ENCODE results near the gene FHL2.

The FHL2 gene

GRCh38 chr2:105416156-105416555 is 17.3 kb upstream of the FHL2 start:
- no peak overlapping the region for H3K27ac ChIP-seq
- TF ChIP-seq, protein P1, sequence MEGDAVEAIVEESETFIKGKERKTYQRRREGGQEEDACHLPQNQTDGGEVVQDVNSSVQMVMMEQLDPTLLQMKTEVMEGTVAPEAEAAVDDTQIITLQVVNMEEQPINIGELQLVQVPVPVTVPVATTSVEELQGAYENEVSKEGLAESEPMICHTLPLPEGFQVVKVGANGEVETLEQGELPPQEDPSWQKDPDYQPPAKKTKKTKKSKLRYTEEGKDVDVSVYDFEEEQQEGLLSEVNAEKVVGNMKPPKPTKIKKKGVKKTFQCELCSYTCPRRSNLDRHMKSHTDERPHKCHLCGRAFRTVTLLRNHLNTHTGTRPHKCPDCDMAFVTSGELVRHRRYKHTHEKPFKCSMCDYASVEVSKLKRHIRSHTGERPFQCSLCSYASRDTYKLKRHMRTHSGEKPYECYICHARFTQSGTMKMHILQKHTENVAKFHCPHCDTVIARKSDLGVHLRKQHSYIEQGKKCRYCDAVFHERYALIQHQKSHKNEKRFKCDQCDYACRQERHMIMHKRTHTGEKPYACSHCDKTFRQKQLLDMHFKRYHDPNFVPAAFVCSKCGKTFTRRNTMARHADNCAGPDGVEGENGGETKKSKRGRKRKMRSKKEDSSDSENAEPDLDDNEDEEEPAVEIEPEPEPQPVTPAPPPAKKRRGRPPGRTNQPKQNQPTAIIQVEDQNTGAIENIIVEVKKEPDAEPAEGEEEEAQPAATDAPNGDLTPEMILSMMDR (conservative IDR thresholded peaks at IDR 0.05; ENCODE audit: low read depth), result no peak
- POLR2A ChIA-PET (ENCODE audit: low non-redundant PET), result no interaction called here
- CTCF ChIA-PET, result interaction anchor here (0.7 kb wide), 1 partner anchor 76 kb away, joined by 3 read pairs; no protein-coding TSS in a partner anchor
- DNase-seq (ENCODE audit: low spot score), result no peak

DNA sequence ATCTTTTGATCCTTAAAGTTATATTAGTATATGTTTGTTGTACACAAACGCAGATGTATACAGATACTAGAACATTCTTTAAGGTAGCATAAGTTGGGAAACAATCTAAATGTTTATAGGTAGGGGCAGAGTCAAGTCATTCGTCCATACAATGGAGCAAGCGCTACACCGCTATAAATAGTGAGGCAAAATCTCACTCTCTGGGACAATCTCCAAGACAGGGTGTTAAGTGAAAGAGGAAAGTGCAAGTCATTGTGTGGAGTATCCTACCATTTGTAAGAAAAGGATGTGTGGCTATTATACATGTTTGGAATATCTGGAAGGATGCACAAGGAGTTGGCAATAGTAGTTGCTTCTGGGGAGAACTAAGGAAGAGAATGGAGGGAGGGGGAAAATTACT is 16.2 kb upstream of the FHL2 start:
- CTCF ChIA-PET, result interaction anchor here (0.7 kb wide), 1 partner anchor 38 kb away, joined by 4 read pairs; no protein-coding TSS in a partner anchor
- TF ChIP-seq, protein P1 (conservative IDR thresholded peaks at IDR 0.05; ENCODE audit: low read depth), result no peak
- POLR2A ChIA-PET (ENCODE audit: low non-redundant PET), result no interaction called here
- no peak for DNase-seq (ENCODE audit: low spot score)
- no peak overlapping the region for H3K27ac ChIP-seq

GRCh38 chr2:105413206-105413605 is 14.4 kb upstream of the FHL2 start:
- ChIA-PET CTCF (interaction anchor here (1.7 kb wide), 1 partner anchor 9 kb away, joined by 3 read pairs; no protein-coding TSS in a partner anchor), POLR2A (ENCODE audit: low non-redundant PET) (no interaction called here)
- TF ChIP-seq, protein P1 (conservative IDR thresholded peaks at IDR 0.05; ENCODE audit: low read depth), result no peak
- no peak for DNase-seq (ENCODE audit: low spot score)
- H3K27ac ChIP-seq, result no peak overlapping the region

DNA sequence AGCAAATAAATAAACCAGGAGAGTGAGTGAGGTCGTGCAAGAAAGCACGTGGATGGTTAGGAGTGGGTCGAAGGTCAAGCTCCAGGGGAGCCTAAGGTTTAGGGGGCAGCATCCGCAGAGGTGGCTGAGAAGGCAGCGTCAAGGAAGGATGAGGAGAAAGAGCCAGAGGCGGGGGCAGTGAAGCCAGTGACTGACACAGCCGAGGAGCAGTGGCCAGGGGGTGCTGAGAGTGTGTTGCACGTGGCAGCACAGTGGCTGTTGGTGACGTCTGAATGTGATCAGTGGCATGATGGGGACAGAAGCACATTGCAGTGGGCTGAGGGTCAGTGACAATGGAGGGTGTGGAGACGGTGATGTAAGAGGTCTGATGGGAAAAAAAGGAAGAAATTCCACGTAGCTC is 13.7 kb upstream of the FHL2 start:
- DNase-seq (ENCODE audit: low spot score), result no peak
- POLR2A ChIA-PET (ENCODE audit: low non-redundant PET), result no interaction called here
- H3K27ac ChIP-seq, result no peak overlapping the region
- TF ChIP-seq, protein P1 (conservative IDR thresholded peaks at IDR 0.05; ENCODE audit: low read depth), result no peak
- CTCF ChIA-PET, result interaction anchor here (0.6 to 1.7 kb wide), 2 partner anchors 9 to 1143 kb away, joined by 3 read pairs; no protein-coding TSS in a partner anchor

DNA sequence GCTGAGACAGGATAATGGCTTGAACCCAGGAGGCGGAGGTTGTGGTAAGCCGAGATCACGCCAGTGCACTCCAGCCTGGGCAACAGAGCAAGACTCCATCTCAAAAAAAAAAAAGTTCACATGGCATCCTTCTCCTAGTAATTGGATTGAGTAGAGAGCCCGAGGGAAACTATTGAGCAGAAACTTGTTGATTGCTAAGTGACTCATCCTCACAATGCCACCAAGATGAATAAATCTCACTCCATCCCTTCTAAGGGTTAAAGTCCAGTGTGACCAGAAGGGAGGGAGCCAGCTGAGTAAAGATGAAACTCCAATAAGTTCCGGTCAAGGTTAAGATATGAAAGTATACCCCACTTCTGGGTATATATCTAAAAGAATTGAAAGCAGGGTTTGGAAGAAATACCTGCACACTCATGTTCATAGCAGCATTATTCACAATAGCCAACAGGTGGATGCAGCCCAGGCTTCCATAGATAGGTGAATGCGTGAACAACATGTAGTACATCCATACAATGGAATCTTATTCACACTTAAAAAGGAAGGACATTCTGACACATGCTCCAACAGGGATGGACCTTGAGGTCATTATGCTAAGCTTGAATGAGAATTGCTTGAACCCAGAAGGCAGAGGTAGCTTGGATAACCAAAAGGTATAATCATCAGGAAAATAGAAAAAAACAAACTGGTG is 13.0 kb upstream of the FHL2 start:
- no peak for DNase-seq (ENCODE audit: low spot score)
- ChIA-PET POLR2A (ENCODE audit: low non-redundant PET) (no interaction called here), CTCF (interaction anchor here (0.6 kb wide), 1 partner anchor 1142 kb away, joined by 3 read pairs; no protein-coding TSS in a partner anchor)
- H3K27ac ChIP-seq, result no peak overlapping the region
- TF ChIP-seq, protein P1 (conservative IDR thresholded peaks at IDR 0.05; ENCODE audit: low read depth), result no peak

- peak overlapping the region; percentile 98 for H3K27ac ChIP-seq
- CTCF ChIA-PET, result no interaction called here
- peak; percentile 67 for DNase-seq (ENCODE audit: low spot score)
- POLR2A ChIA-PET (ENCODE audit: low non-redundant PET), result no interaction called here
- TF ChIP-seq, protein P1 (conservative IDR thresholded peaks at IDR 0.05; ENCODE audit: low read depth), result no peak
Observed at GRCh38 chr2:105410554-105410953, 11.7 kb upstream of the FHL2 start.

Data from RWPE1 (cell line).